Stimulated activated naive CD4-positive, alpha-beta T cell treated with Interleukin-2 at 50 U/mL for 16 hours (primary cell): ENCODE data around the gene ARG2.

Experiments
- DNase-seq: peaks from one replicate; lab custom pipeline; 2025; lab: John Stamatoyannopoulos, UW

The ARG2 gene

DNA sequence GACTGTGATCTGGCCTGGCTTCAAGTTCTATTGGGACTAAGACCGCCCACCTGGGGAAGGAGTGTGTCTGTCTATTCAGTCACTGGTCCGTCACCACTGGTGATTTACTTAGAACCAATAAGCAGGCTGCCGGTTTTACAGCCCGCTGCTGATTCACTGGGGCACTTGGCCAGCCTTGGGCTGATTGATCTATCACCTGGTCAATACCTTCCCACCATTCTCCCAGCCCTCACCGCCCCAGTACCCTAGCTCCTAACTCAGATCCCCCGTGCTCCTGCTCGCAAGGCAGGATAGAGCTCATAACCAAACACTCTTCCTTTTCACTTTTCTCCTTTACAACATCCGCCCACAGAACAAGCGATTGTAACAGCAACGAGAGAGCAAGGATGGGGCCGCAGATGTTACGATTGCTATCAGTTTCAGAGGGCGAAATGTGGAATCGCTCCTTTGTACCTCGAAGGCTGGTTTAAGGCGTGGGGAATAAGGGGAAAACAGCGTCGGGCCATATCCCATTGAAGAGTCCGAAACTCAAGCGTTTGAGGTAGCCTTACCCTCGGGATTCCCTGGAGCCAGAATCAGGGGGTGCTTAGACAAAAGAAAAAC lies 75.2 kb downstream of the ARG2 start:
- DNase-seq = peak; percentile 73

DNA sequence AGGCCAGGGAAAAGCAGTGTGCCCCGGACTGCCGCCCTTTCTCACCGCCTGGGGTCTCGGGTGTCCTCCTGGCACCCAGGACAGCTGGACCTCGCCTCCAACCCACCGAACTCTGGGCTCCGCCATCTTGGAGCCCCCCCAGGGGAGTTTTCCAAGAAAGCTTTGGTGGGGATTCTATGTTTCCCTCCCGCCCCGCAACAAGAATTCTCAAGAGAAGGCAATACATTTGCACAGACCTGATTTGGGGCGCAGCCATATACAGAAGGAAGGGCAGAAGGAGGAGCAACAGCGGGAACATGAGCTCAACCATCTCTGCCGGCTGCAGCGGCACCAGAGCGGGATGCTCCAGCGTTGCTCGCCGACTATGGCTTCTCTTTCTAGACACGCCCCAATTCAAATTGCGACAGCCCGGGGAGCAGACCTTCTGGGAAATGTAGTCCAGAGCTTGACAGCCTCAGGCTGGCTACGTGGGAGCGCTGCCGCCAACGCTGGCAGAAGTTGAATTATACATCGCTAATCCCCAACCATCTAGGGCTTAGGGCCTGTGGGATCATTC lies 75.8 kb downstream of the ARG2 start, which contains the start of gene RDH11:
RDH11 (minus strand) TSS at position 371 of the 556 bp plus-strand sequence; CDS start at position 310, 61 bp downstream.
- peak; percentile 80 for DNase-seq

DNA sequence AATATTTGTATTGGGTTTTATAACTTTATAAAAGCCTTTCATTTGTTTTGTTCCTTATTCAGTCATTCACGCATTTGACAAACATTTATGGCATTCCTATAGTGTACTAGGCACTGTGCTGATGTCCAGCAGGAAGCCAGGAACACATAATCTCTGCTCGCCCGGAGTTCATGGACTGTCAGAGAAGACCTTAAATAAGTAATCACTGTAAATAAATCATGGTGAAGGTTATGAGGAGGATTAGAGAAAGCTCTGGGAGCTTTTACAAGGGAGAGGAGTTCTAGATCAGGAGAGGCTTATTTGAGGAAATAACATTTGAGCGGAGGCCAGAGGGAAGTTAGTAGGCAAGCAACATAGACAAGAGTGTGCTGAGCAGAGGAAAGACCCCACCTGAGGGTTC lies 77.3 kb downstream of the ARG2 start:
- no peak for DNase-seq

DNA sequence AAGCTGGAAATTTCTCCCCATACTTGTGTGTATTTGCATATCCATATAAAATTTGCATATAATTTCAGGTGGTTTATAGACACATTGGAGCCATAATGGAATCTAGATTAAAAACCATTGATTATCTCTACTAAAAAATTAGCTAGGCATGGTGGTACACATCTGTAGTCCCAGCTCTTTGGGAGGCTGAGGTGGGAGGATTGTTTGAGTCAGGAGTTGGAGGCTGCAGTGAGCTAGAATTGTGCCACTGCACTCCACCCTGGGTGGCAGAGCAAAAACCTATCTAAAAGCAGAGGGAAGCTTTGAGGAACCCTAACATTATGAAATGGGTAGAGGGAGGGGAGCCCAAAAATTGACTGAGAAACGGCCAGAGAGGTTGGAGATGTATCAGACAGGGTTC lies 78.5 kb downstream of the ARG2 start:
- DNase-seq = no peak
